Activated CD4-positive, alpha-beta T cell treated with anti-CD3 and anti-CD28 coated beads for 1 hour (primary cell): ENCODE results near the gene KRTAP12-4.

Experiments used
- DNase-seq: peaks from one replicate; pipeline ENCODE4 v3.0.0-alpha.2; 2020

Gene KRTAP12-4

GRCh38 chr21:44606495-44606894 is 48.0 kb downstream of the KRTAP12-4 start:
- no peak for DNase-seq
